Chondrocyte (in vitro differentiated cells): ENCODE data around the gene CRYBB3. TPM values are rescaled to one million over a fixed set of nuclear protein-coding genes. Genes with fewer than 3 reads are reported as not detected.

Experiments
- DNase-seq: peaks from one replicate; pipeline ENCODE4 v3.0.0; 2021; ENCODE audit warnings: mixed read lengths, low spot score
- H3K27ac Mint-ChIP-seq: one replicate; pipeline ENCODE4 v1.8.0; 2021; ENCODE audit warnings: mild to moderate bottlenecking, moderate library complexity, mixed read lengths; ENCODE audit not compliant: unreplicated experiment
- H3K27me3 Mint-ChIP-seq: 2 replicates; pipeline ENCODE4 v1.8.0; 2021; ENCODE audit warnings: low read depth, mixed read lengths
- H3K36me3 Mint-ChIP-seq: 2 replicates; pipeline ENCODE4 v1.8.0; 2021; ENCODE audit warnings: low read depth, mixed read lengths
- H3K4me1 Mint-ChIP-seq: 2 replicates; pipeline ENCODE4 v1.8.0; 2021; ENCODE audit warnings: low read depth, mild to moderate bottlenecking, mixed read lengths
- H3K4me3 Mint-ChIP-seq: one replicate; pipeline ENCODE4 v1.8.0; 2021; ENCODE audit warnings: mild to moderate bottlenecking, moderate library complexity, mixed read lengths; ENCODE audit not compliant: unreplicated experiment
- H3K9me3 Mint-ChIP-seq: 2 replicates; pipeline ENCODE4 v1.8.0; 2021; ENCODE audit warnings: low read depth, mixed read lengths
- CTCF ChIP-seq: fragments of 200-600 bp; sonication (generic); IDR thresholded peaks from 2 replicates; pipeline ENCODE4 v1.5.0; 2021; ENCODE audit warnings: antibody characterized with exemption, mild to moderate bottlenecking, moderate library complexity
- long read RNA-seq: library from polyadenylated mRNA; stranded (forward); transcript quantifications from one replicate; pipeline ENCODE4 v2.0.0, GENCODE V29; 2021
- total RNA-seq: library from RNA; stranded (reverse); gene quantifications from 3 replicates; pipeline ENCODE4 v1.2.1, GENCODE V29; 2021

CRYBB3 gene
- total RNA-seq = not detected in 3 replicates
- long read RNA-seq = 0 reads

DNA sequence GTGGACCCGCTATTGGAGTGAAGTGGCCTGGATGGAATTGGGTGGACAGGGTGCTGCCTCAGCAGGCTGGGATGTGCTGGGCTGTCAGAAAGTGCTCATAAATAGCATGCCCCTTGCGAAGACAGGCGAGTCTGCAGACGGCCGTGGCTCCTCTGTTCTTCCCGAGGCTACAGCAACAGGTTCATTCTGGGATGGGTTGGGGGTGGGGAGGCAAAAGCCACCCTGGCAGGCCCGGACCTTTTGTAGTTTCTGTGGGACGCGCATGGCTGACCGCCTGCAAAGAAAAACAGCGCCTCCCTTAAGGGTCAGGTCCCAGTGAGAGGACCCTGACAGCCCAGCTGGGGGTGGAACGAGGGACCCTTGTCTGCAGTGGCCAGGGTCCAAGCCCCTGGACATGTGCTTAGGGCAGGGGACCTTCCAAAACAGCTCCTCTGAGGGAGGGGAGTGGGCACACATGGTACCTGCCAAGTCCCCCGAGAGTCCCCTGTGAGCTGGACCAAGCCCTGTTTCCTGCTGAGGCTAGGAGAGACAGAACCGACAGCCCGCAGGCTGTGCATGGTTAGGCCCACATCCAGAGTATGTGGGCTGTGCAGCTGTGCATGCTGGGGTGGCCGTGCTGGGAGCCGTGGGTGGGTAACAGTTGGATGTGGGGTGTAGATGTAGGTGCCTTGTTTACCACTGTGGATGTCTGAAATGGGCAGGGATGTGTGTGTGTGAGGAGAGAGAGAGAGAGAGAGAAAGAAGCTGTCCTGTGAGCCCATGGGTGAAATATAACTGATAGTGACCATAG is at the start of gene CRYBB3:
Gene CRYBB3 (plus strand): TSS at position 128 of the 790 bp plus-strand sequence. CDS start 1,539 bp downstream, outside the sequence.
- Mint-ChIP-seq H3K36me3 (peaks cover 15% of the 10 kb centered on the region), H3K9me3 (no peaks in the 10 kb centered on the region), H3K27ac (no peak within 1 kb of the TSS), H3K4me1 (no peaks in the 10 kb centered on the region), H3K27me3 (no peaks in the 10 kb centered on the region), H3K4me3 (no peak within 1 kb of the TSS)
- TF ChIP-seq CTCF = no peak
- peak; percentile 62 for DNase-seq

DNA sequence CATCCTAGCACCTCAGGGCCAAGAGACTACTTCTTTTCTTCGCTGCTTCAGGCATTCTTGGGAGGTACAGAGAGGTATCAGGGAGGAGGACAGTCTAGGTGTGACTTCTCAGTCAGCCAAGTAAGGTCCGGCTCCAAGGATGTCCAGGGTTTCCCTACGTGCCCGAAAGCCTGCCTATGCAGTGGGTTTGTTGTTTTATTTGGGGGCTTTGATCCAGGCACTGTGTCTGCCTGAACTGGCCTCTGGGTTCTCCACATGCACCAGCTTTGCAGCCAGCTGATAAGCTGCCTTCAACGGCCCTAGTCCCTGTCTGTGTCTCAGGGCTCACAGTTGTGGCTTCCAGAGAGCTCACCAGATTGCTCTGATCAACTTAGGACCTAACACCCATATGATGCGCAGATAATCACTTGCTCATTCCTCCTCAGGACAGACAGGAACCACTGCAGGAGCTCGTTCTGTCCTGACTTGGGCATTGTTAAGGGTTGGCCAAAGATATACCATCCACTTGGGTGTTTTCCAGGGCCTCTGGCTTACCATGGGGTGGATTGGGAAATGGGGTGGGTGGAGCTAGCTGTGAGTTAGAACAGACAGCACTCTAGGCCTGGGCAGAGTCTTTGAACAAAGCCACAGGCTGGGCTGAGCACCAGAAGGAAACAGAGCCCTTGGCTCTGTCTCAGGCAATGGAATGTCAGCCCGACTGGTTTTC is 45.5 kb upstream of the CRYBB3 start:
- H3K36me3 Mint-ChIP-seq = peaks cover 1% of the 10 kb centered on the region
- H3K27me3 Mint-ChIP-seq = no peaks in the 10 kb centered on the region
- no peaks in the 10 kb centered on the region for H3K9me3 Mint-ChIP-seq
- H3K4me3 Mint-ChIP-seq = no peak overlapping the region
- TF ChIP-seq CTCF = no peak
- peaks cover 23% of the 10 kb centered on the region for H3K4me1 Mint-ChIP-seq
- no peak for DNase-seq
- H3K27ac Mint-ChIP-seq = peak overlapping the region; percentile 70

- peak; percentile 26 for DNase-seq
- Mint-ChIP-seq H3K27ac (peak overlapping the region; percentile 70), H3K9me3 (no peaks in the 10 kb centered on the region), H3K4me3 (no peak overlapping the region), H3K4me1 (peaks cover 26% of the 10 kb centered on the region), H3K36me3 (peaks cover 1% of the 10 kb centered on the region), H3K27me3 (no peaks in the 10 kb centered on the region)
- TF ChIP-seq CTCF = no peak
Observed at GRCh38 chr22:25154667-25154999, 45.0 kb upstream of the CRYBB3 start.

GRCh38 chr22:25156736-25157135 is 42.9 kb upstream of the CRYBB3 start:
- Mint-ChIP-seq H3K4me3 (no peak overlapping the region), H3K9me3 (no peaks in the 10 kb centered on the region), H3K27me3 (no peaks in the 10 kb centered on the region), H3K27ac (no peak overlapping the region), H3K36me3 (peaks cover 1% of the 10 kb centered on the region), H3K4me1 (peaks cover 26% of the 10 kb centered on the region)
- DNase-seq = peak; percentile 58
- TF ChIP-seq CTCF = no peak

- H3K4me3 Mint-ChIP-seq = no peak overlapping the region
- H3K9me3 Mint-ChIP-seq = no peaks in the 10 kb centered on the region
- H3K27ac Mint-ChIP-seq = no peak overlapping the region
- H3K27me3 Mint-ChIP-seq = no peaks in the 10 kb centered on the region
- H3K4me1 Mint-ChIP-seq = peaks cover 22% of the 10 kb centered on the region
- H3K36me3 Mint-ChIP-seq = peaks cover 1% of the 10 kb centered on the region
- peak; percentile 72 for DNase-seq
- peak; percentile 19 for TF ChIP-seq CTCF
Observed at GRCh38 chr22:25159028-25159427, 40.6 kb upstream of the CRYBB3 start.
